HepG2 (cell line): Measurements from ENCODE around the gene HID1. TPM values are rescaled to one million over a fixed set of nuclear protein-coding genes. Genes with fewer than 3 reads are reported as not detected.

Experiments
- ASH2L ChIP-seq: fragments of 300-600, 200-600 bp; sonication (generic); IDR thresholded peaks from 2 replicates; pipeline ENCODE4 v1.7.0; 2017; ENCODE audit warnings: low read depth, mild to moderate bottlenecking, moderate library complexity, mixed read lengths, low read length; ENCODE audit not compliant: insufficient read length
- ATM ChIP-seq: fragments of 450-650 bp; IDR thresholded peaks from 2 replicates; pipeline ENCODE4 v1.7.1; 2017; ENCODE audit warnings: mild to moderate bottlenecking, borderline replicate concordance
- DNMT1 ChIP-seq: sonication (generic); formaldehyde crosslinking; IDR thresholded peaks from 2 replicates; pipeline ENCODE4 v1.5.1; 2020; ENCODE audit warnings: mild to moderate bottlenecking, missing genetic modification reagents
- DZIP1 ChIP-seq: sonication (generic); formaldehyde crosslinking; IDR thresholded peaks from 2 replicates; pipeline ENCODE4 v1.5.0; 2020; ENCODE audit warnings: mild to moderate bottlenecking, missing genetic modification reagents
- GABPB1 ChIP-seq: IDR thresholded peaks from 2 replicates; pipeline ENCODE4 v1.6.1; 2016; ENCODE audit warnings: mild to moderate bottlenecking, missing genetic modification reagents, moderate library complexity, missing compliant biosample characterization
- MTF1 ChIP-seq: sonication (generic); formaldehyde crosslinking; IDR thresholded peaks from 2 replicates; pipeline ENCODE4 v1.5.0; 2020; ENCODE audit warnings: missing genetic modification reagents
- NFATC3 ChIP-seq: sonication (generic); formaldehyde crosslinking; IDR thresholded peaks from 2 replicates; pipeline ENCODE4 v1.5.1; 2020; ENCODE audit warnings: mild to moderate bottlenecking, missing genetic modification reagents
- PHB2 ChIP-seq: fragments of 450-650 bp; IDR thresholded peaks from 2 replicates; pipeline ENCODE4 v1.6.1; 2018; ENCODE audit not compliant: partially characterized antibody
- PITX1 ChIP-seq: sonication (generic); formaldehyde crosslinking; IDR thresholded peaks from 2 replicates; pipeline ENCODE4 v1.5.1; 2020; ENCODE audit warnings: mild to moderate bottlenecking, missing genetic modification reagents
- RBM22 ChIP-seq: fragments of 200-400 bp; formaldehyde crosslinking; optimal IDR thresholded peaks from 2 replicates; pipeline ENCODE3; 2017; ENCODE audit warnings: mild to moderate bottlenecking, low read length, moderate library complexity
- RFX1 ChIP-seq: fragments of 450-650 bp; IDR thresholded peaks from 2 replicates; pipeline ENCODE4 v1.6.1; 2017
- RXRB ChIP-seq: IDR thresholded peaks from 2 replicates; pipeline ENCODE4 v1.6.1; 2016; ENCODE audit warnings: borderline replicate concordance, missing genetic modification reagents, missing compliant biosample characterization
- SCMH1 ChIP-seq: sonication (generic); formaldehyde crosslinking; IDR thresholded peaks from 2 replicates; pipeline ENCODE4 v1.9.0; 2021; ENCODE audit warnings: missing genetic modification reagents, mild to moderate bottlenecking, borderline replicate concordance
- SMARCC2 ChIP-seq: fragments of 450-650 bp; IDR thresholded peaks from 2 replicates; pipeline ENCODE4 v1.6.1; 2017; ENCODE audit warnings: antibody characterized with exemption, mild to moderate bottlenecking
- STAT5B ChIP-seq: sonication (generic); formaldehyde crosslinking; IDR thresholded peaks from 2 replicates; pipeline ENCODE4 v1.4.0; 2020; ENCODE audit warnings: missing genetic modification reagents
- TCF12 ChIP-seq, 2 experiments: fragments of 450-650 bp in 1 of 2; sonication (generic) in 1 of 2; formaldehyde crosslinking in 1 of 2; IDR thresholded peaks; 2 replicates each; pipeline versions ENCODE4 v1.6.1 to v1.8.0; 2017 to 2022; ENCODE audit warnings: antibody characterized with exemption in 1 of 2, mild to moderate bottlenecking in 1 of 2, missing genetic modification reagents in 1 of 2, moderate library complexity in 1 of 2
- ZFP36L2 ChIP-seq: sonication (generic); formaldehyde crosslinking; IDR thresholded peaks from 2 replicates; pipeline ENCODE4 v1.4.0; 2020; ENCODE audit warnings: missing genetic modification reagents
- ZIK1 ChIP-seq: sonication (generic); formaldehyde crosslinking; IDR thresholded peaks from 2 replicates; pipeline ENCODE4 v1.5.0; 2020; ENCODE audit warnings: mild to moderate bottlenecking, low read depth, missing genetic modification reagents, borderline replicate concordance
- ZNF329 ChIP-seq: sonication (generic); formaldehyde crosslinking; IDR thresholded peaks from 2 replicates; pipeline ENCODE4 v1.9.0; 2021; ENCODE audit warnings: low read depth, mild to moderate bottlenecking, missing genetic modification reagents
- ZNF337 ChIP-seq: sonication (generic); formaldehyde crosslinking; IDR thresholded peaks from 2 replicates; pipeline ENCODE4 v1.5.1; 2020; ENCODE audit warnings: missing genetic modification reagents, low read depth, mild to moderate bottlenecking, borderline replicate concordance
- ZNF460 ChIP-seq: sonication (generic); formaldehyde crosslinking; IDR thresholded peaks from 2 replicates; pipeline ENCODE4 v1.5.1; 2020; ENCODE audit warnings: missing genetic modification reagents, mild to moderate bottlenecking, borderline replicate concordance
- ZNF496 ChIP-seq: sonication (generic); formaldehyde crosslinking; IDR thresholded peaks from 2 replicates; pipeline ENCODE4 v1.8.1; 2023; ENCODE audit warnings: mild to moderate bottlenecking, moderate library complexity, missing genetic modification reagents; ENCODE audit not compliant: insufficient replicate concordance
- ZNF549 ChIP-seq: sonication (generic); formaldehyde crosslinking; IDR thresholded peaks from 2 replicates; pipeline ENCODE4 v1.5.0; 2020; ENCODE audit warnings: missing genetic modification reagents
- ZNF691 ChIP-seq: sonication (generic); formaldehyde crosslinking; IDR thresholded peaks from 2 replicates; pipeline ENCODE4 v1.4.0; 2020; ENCODE audit warnings: missing genetic modification reagents, low read depth, mild to moderate bottlenecking, borderline replicate concordance
- polyA plus RNA-seq, 8 experiments: library from polyadenylated mRNA; depleted of rRNA in 3 of 8; stranded (reverse) in 7 of 8; unstranded in 1 of 8; fragments of >200 nt; fragmentation: Illumina TruSeq in 4 of 8; extraction: Trizol in 4 of 8; gene quantifications; 2 replicates each; pipeline versions ENCODE4 v1.2.1 to v1.2.3, GENCODE V29; 2011 to 2016; ENCODE audit warnings: low read depth in 4 of 8, missing spikeins in 1 of 8, mixed read lengths in 1 of 8; ENCODE audit not compliant: insufficient read depth in 1 of 8
- total RNA-seq, 5 experiments: library from RNA; depleted of rRNA; stranded (reverse); fragments of >200 nt; fragmentation: Illumina TruSeq; extraction: Trizol; gene quantifications; 2 replicates each; pipeline ENCODE4 v1.2.3, GENCODE V29; 2016; ENCODE audit warnings: low read depth in 1 of 5
- TF ChIP-seq, protein P1 (sequence below): sonication (generic); formaldehyde crosslinking; IDR thresholded peaks from 2 replicates; pipeline ENCODE4 v1.4.0; 2020; ENCODE audit warnings: missing genetic modification reagents

Gene HID1
- total and polyA plus RNA-seq, 2 of the 13 experiments (the other 11 are each of a cell fraction or from before 2014, with no cell fraction given) = 2.1 to 10.6 TPM

- TF ChIP-seq ZNF460 (CRISPR knock-in tag) (peak; percentile 74; the same call in 1 of the 2 replicates), MTF1 (CRISPR knock-in tag) (peak; percentile 86), ZIK1 (peak; percentile 89; the same call in 1 of the 2 replicates), STAT5B (CRISPR knock-in tag) (peak; percentile 90), ZFP36L2 (0 out of 2 replicates have a peak, but pooled peaks have one; percentile 74), DNMT1 (CRISPR knock-in tag) (peak; percentile 91; the same call in 1 of the 2 replicates), SCMH1 (CRISPR knock-in tag) (no peak), ZNF329 (CRISPR knock-in tag) (peak; percentile 79), ZNF549 (CRISPR knock-in tag) (no peak), RBM22 (no peak), SMARCC2 (no peak), RFX1 (no peak), ZNF496 (CRISPR knock-in tag) (no peak), DZIP1 (CRISPR knock-in tag) (peak; percentile 98), TCF12 (IDR thresholded peaks at IDR 0.05) (no peak), TCF12 (CRISPR knock-in tag; IDR thresholded peaks at IDR 0.05) (peak; percentile 92), ZNF691 (CRISPR knock-in tag) (peak; percentile 95; the same call in 1 of the 2 replicates), NFATC3 (CRISPR knock-in tag) (peak; percentile 90), ASH2L (peak; percentile 99), GABPB1 (CRISPR knock-in tag) (peak; percentile 100), PITX1 (CRISPR knock-in tag) (peak; percentile 64; the same call in 1 of the 2 replicates), ZNF337 (CRISPR knock-in tag) (no peak; the same call in 1 of the 2 replicates), ATM (no peak), PHB2 (no peak), RXRB (CRISPR knock-in tag) (peak; percentile 85; the same call in 1 of the 2 replicates)
- TF ChIP-seq, protein P1, sequence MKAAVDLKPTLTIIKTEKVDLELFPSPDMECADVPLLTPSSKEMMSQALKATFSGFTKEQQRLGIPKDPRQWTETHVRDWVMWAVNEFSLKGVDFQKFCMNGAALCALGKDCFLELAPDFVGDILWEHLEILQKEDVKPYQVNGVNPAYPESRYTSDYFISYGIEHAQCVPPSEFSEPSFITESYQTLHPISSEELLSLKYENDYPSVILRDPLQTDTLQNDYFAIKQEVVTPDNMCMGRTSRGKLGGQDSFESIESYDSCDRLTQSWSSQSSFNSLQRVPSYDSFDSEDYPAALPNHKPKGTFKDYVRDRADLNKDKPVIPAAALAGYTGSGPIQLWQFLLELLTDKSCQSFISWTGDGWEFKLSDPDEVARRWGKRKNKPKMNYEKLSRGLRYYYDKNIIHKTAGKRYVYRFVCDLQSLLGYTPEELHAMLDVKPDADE = peak; percentile 96; the same call in 1 of the 2 replicates
Measured at GRCh38 chr17:75012346-75013091, 40.0 kb upstream of the HID1 start, which contains the start of gene MRPL58 (continued).
